WERI-Rb-1 (cell line): ENCODE results near the gene SLC9C1.

Source experiments
- DNase-seq: peaks from one replicate; pipeline ENCODE4 v3.0.0-alpha.2; 2020
- H3K27ac ChIP-seq: fragments of 250-450 bp; sonication (Bioruptor Pico); 2 replicates; pipeline ENCODE4 v1.5.1; 2020; ENCODE audit warnings: mild to moderate bottlenecking, moderate library complexity
- H3K27me3 ChIP-seq: fragments of 250-450 bp; sonication (Bioruptor Pico); 2 replicates; pipeline ENCODE4 v1.5.1; 2021; ENCODE audit warnings: mild to moderate bottlenecking, low read depth, moderate library complexity; ENCODE audit not compliant: insufficient read depth, severe bottlenecking
- H3K36me3 ChIP-seq: fragments of 250-450 bp; sonication (Bioruptor Pico); 2 replicates; pipeline ENCODE4 v1.5.1; 2020; ENCODE audit warnings: mild to moderate bottlenecking, moderate library complexity
- H3K4me3 ChIP-seq: 2 replicates; pipeline ENCODE4 v1.5.1; 2011; ENCODE audit warnings: low read depth, mild to moderate bottlenecking, control low read depth, low read length
- H3K9me3 ChIP-seq: fragments of 250-450 bp; sonication (Bioruptor Pico); 2 replicates; pipeline ENCODE4 v1.5.1; 2021; ENCODE audit warnings: mild to moderate bottlenecking, moderate library complexity; ENCODE audit not compliant: severe bottlenecking
- TF ChIP-seq, protein P1 (sequence below): IDR thresholded peaks from 2 replicates; pipeline ENCODE4 v1.5.1; 2011; ENCODE audit warnings: low read depth, mild to moderate bottlenecking, control low read depth, inconsistent platforms, low read length

SLC9C1 gene

DNA sequence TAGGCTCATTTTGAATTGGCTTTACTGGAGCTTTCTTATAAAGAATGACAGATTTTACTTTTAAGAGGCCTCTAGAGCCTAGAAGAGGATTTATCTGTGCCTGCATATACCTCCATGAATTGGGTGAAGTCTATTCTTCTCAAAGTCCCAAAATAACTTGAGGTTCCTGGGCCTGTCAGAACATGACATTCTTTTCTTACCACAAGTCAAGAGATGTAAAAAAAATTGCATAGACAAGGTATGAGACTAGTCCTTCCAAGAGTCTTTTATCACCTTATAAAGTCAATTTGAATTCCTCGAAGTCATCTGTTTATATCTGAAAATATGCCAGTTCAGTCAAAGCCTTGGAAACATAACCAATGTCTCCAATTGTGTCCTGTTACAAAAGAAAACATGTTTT, 21.8 kb upstream of the SLC9C1 start:
- no peak overlapping the region for H3K27ac ChIP-seq
- TF ChIP-seq, protein P1, sequence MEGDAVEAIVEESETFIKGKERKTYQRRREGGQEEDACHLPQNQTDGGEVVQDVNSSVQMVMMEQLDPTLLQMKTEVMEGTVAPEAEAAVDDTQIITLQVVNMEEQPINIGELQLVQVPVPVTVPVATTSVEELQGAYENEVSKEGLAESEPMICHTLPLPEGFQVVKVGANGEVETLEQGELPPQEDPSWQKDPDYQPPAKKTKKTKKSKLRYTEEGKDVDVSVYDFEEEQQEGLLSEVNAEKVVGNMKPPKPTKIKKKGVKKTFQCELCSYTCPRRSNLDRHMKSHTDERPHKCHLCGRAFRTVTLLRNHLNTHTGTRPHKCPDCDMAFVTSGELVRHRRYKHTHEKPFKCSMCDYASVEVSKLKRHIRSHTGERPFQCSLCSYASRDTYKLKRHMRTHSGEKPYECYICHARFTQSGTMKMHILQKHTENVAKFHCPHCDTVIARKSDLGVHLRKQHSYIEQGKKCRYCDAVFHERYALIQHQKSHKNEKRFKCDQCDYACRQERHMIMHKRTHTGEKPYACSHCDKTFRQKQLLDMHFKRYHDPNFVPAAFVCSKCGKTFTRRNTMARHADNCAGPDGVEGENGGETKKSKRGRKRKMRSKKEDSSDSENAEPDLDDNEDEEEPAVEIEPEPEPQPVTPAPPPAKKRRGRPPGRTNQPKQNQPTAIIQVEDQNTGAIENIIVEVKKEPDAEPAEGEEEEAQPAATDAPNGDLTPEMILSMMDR = no peak
- no peaks in the 10 kb centered on the region for H3K36me3 ChIP-seq
- H3K4me3 ChIP-seq = no peak overlapping the region
- H3K27me3 ChIP-seq = peaks cover 4% of the 10 kb centered on the region
- DNase-seq = no peak
- peaks cover 3% of the 10 kb centered on the region for H3K9me3 ChIP-seq

DNA sequence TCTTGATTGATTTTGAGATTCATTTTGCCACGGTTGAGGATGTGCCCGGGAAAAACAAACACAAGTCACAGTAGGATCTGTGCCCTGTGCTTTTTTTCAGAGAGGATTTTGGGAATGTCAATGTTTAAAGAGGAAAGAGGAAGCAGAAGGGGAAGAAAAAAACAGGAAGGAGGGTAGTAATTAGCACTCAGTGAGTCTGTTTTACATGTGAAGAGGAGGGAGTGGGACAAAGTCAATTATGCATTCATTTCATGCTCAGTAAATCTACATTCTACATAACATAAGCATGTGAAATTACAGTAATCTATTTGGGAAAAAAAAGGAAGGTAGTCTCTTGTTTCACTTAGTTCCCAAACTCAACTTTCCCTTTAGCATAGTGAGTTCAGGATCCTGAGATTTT, 20.6 kb upstream of the SLC9C1 start:
- DNase-seq = no peak
- Histone ChIP-seq H3K9me3 (peaks cover 3% of the 10 kb centered on the region), H3K4me3 (no peak overlapping the region), H3K27ac (no peak overlapping the region), H3K27me3 (no peaks in the 10 kb centered on the region), H3K36me3 (no peaks in the 10 kb centered on the region)
- TF ChIP-seq, protein P1 = no peak

DNA sequence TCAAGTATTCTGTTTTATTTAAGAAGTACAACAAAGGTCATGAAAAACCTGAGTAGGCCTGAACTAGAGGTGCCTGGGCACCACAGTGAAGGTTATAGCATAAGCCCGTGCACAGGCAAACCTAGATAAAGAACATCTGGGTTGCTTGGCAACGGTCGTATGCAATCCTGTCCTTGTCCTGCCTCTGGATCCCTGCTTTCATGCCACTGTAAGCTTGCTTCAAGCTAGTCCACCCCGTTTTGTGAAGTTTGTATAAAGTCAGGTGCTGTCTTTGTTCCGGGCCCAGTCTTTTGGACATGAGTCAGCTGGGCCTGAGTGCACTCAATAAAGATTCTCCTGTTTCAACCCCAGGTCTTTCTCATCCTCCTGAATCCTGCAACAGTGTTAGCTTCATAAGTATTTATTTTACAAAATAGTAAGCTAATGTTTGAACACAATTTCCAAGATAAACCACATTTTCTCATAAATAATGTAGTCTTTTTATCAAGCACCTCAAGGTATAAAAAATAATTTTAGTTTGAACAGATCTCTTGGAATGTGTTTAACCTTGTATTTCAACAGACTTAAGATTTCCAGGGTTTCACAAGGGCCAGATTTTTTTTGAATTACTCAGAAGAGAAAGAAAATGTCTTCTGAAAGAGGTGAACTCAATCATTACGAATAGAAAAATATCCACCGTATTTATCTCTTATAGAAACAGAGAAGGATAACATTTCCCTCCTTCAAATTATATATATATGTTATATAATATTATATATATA, 14.3 kb upstream of the SLC9C1 start:
- Histone ChIP-seq H3K27me3 (no peaks in the 10 kb centered on the region), H3K9me3 (no peaks in the 10 kb centered on the region), H3K36me3 (no peaks in the 10 kb centered on the region), H3K4me3 (no peak overlapping the region), H3K27ac (no peak overlapping the region)
- TF ChIP-seq, protein P1 = no peak
- peak; percentile 30 for DNase-seq

DNA sequence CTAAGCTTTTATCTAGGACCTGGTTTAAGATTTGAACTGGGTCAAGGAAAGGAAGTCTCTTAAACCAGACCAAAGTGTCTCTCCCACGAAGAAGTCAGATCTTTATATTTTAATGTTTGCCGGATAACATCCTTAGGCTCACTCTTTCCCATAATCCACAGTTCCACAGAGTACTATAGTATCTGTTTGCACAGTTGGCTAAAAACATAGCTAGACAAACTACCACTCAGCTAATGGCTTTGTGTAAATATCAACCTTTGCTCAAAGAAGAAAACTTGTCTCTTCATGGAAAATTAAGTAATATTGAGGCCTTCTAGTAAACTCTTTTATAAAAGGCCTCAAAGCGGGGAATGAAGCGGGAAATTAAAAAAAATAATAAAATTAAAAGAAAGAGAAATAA, 13.5 kb upstream of the SLC9C1 start:
- Histone ChIP-seq H3K9me3 (no peaks in the 10 kb centered on the region), H3K36me3 (no peaks in the 10 kb centered on the region), H3K27ac (no peak overlapping the region), H3K27me3 (no peaks in the 10 kb centered on the region), H3K4me3 (no peak overlapping the region)
- TF ChIP-seq, protein P1 = no peak
- no peak for DNase-seq

DNA sequence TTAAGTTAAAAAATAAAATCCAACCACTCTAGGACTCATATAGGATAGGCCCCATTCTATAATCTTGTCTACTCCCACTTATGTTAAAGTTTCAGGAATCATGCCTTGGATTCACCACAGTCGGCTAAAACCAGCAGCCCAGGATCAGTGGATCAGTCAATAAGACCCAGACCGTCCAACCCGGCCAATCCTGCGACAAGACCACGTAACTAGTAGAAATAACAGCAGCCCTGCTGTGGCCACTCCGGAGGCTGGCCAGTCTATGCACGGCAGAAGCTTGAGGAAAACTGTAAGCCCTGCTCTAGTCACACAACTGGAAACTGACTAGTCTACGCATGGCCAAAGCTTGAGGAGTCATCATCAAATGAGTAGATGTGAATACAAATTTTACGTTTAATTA, 12.8 kb upstream of the SLC9C1 start:
- Histone ChIP-seq H3K9me3 (no peaks in the 10 kb centered on the region), H3K36me3 (no peaks in the 10 kb centered on the region), H3K27ac (no peak overlapping the region), H3K4me3 (no peak overlapping the region), H3K27me3 (no peaks in the 10 kb centered on the region)
- TF ChIP-seq, protein P1 = no peak
- DNase-seq = no peak

GRCh38 chr3:112304611-112305010, 10.6 kb upstream of the SLC9C1 start:
- H3K36me3 ChIP-seq = no peaks in the 10 kb centered on the region
- no peak overlapping the region for H3K27ac ChIP-seq
- DNase-seq = no peak
- no peaks in the 10 kb centered on the region for H3K27me3 ChIP-seq
- TF ChIP-seq, protein P1 = no peak
- H3K9me3 ChIP-seq = no peaks in the 10 kb centered on the region
- no peak overlapping the region for H3K4me3 ChIP-seq
